HG03064 (cell line): ENCODE data around the gene FAHD1.

ENCODE experiments used
- ATAC-seq: cut with Tn5 transposase; IDR thresholded peaks from one replicate; pipeline ENCODE4 v1.9.1; 2021; ENCODE audit warnings: low read depth; ENCODE audit not compliant: unreplicated experiment

Gene FAHD1

DNA sequence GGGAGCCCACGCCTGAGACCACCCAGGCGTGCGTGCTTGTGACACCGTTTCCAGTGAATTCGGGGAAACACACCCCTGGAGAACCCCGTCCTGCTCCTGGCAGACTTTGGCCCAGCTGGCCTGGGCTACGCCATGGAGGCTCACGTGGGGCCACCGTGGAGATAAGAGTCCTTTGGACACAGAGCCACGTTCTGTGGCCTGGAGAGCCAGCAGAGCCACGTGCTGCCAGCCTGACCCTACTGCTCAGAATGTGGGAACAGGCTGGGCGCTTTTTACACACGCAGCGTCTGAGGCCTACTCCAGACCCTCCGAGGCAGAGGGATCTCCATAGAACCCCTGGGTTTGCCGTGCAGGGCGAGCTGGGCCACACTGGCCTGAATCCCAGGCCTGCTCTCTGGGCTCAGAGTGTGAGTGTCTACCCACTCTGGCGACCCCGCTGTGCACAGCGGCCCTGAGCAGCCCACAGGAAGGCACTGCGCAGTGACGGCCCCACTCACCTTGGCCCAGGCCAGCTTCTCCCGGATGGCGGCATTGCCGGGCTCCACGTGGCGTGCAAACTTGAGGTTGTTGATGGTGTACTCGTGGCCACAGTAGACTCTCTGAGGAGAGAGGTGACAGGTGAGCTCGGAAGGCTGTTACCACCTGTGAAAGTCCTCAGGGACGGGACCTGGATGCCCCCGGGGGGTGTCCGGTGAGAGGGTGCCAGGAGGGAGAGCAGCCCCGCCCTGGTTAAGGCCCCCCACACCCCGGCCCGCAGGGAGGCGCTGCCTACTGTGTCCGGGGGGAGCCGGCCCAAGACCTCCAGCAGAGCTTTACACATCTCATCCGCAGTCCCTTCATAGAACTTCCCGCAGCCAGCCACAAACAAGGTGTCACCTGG lies 10.4 kb upstream of the FAHD1 start:
- no peak for ATAC-seq

DNA sequence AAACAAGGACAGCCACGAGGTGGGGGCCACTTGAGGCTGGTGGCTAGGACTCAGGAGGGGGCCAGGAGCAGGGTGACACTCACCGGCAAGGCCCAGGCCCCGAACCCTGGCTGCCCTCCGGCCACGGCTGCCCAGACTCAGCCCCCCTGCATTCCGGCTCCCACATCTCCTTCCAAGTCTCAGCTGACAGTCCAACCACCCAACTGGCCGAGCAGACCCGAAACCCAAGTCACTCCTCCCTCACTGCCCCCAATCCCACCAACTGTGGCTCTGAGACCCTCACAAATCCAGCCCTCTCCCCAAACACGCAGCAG lies 9.8 kb upstream of the FAHD1 start:
- ATAC-seq = no peak

DNA sequence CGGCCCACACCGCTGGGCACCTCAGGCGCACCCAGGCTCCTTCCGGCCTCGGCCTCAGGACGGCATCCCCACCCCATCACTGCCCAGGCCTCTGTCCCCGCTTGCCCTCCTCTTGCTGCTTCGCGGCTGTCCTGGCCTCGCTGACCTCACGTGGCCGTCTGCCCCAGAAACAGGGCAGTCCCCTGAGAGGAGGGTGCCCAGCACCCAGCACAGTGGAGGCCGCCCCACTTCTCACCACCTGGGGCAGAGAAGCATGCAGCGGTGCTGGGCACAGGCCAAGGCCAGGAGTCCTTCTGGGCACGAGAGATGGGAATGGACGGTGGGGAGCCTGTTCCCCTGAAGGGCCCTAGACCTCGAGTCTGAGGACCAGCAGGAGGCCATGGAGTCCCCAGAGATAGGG lies 9.3 kb upstream of the FAHD1 start:
- no peak for ATAC-seq

DNA sequence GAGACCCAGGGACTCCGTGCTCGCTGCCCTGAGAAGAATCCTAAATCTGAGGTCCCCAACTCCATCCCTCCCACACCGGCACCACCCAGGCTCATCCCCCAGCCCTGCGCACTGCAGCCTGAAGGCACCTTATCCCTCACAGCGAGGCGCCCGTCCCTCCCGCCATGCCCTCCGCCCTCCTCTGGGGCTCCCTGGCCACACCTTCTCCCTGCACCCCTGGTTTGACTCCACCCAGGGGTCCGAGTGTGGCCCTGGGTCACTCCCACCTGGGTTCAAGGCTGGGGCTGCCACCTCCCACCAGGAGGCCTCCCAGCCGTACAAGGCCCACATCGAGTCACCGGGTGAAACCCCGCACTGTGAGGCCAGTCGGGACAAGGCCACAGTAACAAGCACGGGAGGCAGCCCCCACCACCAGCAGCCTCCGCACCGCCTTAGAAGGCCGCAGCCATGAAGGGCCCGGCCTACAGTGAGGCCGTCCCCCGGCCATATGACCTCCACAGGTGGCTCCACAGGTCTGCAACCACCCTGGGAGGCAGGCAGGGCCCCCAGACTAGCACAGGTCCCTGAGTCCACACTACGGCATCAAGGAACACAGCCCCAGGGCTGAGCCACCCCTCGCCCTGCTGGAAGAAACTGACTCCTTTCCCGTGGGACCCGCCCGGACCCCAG lies 8.7 kb upstream of the FAHD1 start:
- ATAC-seq = no peak

DNA sequence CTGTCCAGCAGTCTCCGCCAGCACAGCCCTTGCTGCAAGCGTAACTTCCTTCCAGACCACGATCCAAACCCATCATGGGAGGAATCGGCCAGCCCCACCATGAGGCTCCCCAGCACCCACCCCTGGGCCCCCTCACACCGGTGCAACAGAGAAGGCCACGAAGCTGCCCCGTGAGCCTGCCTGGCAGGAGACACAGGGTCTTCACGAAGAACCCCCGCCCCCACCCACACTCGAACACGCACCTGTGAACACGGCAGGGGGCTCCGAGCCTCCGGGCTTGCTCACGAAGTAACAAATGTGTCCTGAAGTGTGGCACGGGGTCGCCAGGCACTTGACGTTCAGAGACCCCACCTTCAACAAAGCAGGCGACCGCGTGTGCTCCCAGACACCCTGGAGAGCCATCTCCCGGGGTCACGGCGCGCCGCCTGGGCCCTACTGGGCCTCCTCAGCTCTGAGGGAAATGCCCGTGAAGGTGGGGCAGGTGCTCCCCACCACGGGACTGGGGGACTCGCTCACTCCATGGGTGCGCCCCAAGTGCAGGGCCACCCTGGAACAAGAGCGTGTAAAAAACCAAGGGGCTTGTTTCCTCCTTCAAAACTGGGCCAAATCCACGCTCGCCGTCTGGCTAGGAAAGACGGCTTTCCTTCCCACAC lies 8.0 kb upstream of the FAHD1 start:
- ATAC-seq = no peak

DNA sequence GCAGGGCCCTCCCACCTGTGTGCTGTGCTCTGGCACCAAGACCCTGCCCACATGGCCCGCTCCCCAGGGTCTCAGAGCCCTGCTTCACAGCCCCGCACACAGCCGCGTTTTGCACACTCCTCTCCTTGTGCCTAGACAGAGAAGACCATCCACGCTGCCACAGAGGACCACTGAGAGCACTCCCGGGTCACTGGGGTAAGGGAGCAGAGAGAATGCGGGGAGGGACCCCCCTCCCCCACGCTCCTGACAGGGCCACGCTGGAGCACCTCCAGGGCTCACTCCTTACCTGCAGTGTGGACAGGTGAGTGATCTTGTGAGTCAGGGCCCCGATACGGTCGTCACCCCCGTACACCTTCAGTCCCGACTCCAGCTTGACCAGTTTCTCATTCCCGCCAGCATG lies 7.4 kb upstream of the FAHD1 start:
- ATAC-seq = no peak

DNA sequence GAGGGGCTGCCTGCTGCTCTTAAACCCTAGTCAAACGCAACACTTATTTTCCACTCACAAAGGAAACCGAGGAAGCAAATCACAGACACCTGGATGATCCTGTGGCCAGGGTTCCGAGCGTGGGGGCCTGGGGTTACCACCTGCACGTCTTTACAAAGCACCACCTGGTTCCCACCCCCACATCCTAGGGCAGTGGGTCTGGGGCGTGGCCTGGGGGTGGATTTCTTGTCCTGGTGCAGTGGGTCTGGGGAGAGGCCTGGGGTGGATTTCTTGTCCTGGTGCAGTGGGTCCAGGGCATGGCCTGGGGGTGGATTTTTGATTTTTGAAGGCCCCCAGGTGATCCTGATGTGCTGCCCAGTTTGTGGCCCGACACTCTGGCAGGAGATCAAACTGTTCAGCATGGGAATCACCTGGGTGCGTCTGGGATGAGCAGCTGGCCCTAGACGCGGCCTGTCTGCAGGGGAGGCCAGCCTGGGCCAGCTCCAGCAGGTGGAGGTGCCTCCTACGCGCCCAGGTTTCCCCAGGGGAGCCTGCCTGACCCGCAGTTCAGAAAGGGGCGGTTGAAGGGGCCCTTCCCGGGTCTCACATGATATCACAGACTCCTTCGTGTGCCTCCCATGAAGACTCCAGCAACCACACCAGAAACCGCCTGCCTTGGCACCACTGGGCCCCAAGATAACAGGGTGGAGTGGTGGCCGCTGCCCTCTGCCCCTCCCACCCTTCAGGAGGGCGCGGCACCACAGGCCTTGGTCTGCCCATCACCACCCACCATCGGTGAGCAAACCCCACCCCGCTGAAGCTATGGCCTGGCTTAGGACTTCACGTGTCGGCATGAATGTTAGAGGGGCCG lies 6.7 kb upstream of the FAHD1 start:
- no peak for ATAC-seq

DNA sequence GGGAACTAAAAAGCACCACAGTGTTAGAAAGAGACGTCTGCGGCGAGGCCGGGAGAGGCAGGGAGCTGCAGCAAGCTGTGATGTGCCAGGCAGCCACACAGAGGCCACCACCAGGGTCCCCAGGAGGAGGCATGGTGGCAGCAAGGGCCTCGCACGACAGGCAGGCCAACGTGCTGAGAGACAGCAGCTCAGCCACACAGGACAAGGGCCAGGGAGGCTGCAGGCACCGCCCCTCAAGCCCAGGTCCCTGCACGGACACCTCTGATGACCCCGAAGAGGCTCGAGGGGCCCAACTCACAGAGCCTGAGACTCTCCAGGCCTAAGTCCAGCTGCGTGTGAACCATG lies 6.1 kb upstream of the FAHD1 start:
- no peak for ATAC-seq

DNA sequence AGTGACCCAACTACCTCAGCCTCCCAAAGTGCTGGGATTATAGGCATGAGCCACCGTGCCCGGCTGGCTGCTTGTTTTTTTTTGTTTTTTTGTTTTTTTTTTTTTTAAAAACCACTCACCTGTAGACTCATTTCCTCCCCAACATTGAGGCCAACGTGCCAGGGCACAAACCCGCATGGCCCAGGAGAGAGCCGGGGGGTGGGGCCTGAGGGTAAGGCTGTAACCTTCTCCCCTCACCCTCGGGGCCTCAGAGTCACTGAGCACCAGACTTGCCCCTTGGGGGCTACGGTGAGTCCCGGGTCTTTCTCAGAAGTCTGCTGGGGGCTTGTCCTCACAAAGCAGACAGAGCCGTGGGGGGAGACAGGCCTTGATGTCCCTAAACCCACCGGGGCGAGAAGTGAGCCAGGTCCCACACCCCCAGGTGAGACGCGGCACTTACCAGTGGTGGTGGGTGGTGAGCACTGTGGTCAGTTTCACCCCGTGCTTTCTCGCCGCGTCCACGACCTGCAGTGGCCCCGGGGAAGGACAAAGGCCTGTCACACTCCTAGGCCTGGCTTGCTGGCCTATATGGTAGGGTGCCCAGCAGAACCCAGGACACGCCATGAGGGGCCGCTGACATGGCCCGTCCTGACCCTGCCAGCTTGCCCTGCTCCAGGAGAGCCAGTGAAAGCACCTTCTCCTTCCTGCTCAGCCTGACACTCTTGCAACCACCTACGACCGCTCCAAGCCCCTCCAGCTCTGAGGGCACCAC lies 5.0 kb upstream of the FAHD1 start:
- no peak for ATAC-seq

DNA sequence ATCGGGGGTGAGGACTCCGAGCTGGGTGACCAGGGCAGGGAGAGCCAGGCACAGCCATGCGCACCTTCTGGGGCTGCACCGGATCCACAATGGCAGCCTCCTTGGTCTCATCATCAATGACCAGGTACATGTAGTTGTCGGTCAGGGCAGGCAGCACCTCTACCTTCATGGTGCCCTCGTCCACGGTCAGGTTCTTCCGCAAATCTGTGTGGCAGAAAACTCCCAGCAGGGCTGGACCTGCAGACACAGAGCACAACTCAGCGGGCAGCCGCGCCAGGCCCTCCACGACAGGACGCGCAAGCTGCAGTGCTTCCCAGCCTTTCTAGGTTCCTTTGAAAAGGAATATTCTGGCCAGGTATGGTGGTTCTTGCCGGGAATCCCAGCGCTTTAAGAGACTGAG lies 4.2 kb upstream of the FAHD1 start:
- no peak for ATAC-seq

DNA sequence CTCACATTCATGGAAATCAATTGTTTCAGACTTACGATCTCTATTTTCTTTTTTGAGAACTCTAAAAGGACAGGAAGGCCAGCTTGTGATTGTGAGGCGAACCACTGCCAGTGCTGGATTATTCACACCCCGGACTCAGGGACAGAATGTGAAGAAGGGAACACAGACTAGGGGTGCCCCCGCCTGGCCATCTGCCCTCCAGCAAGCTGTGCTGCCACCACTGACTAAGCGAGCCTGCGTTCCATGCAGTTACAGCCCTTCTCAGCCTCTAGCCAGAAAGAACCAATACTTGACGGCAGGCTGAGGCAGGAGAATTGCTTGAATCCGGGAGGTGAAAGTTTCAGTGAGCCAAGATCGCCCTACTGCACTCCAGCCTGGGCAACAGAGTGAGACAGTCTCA lies 3.2 kb upstream of the FAHD1 start:
- no peak for ATAC-seq

DNA sequence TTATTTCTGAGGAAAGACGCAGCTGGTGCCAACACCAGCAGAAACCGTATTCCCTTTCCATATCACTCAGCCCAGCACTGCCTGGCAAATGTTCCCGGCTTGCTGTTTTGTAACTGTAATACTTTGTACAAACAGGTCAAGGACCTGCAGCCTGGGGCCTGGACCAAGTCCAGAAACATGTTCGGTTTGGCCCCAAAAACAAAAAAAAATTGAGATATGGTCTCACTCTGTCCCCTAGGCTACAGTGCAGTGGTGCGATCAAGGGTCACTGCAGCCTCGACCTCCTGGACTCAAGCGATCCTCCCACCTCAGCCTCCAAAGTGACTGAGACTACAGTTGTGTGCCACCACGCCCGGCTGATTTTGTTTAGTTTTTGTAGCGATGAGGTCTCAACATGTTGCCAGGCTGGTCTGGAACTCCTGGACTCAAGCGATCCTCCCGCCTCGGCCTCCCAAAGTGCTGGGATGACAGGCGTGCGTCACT lies 1.6 kb upstream of the FAHD1 start:
- ATAC-seq = no peak

DNA sequence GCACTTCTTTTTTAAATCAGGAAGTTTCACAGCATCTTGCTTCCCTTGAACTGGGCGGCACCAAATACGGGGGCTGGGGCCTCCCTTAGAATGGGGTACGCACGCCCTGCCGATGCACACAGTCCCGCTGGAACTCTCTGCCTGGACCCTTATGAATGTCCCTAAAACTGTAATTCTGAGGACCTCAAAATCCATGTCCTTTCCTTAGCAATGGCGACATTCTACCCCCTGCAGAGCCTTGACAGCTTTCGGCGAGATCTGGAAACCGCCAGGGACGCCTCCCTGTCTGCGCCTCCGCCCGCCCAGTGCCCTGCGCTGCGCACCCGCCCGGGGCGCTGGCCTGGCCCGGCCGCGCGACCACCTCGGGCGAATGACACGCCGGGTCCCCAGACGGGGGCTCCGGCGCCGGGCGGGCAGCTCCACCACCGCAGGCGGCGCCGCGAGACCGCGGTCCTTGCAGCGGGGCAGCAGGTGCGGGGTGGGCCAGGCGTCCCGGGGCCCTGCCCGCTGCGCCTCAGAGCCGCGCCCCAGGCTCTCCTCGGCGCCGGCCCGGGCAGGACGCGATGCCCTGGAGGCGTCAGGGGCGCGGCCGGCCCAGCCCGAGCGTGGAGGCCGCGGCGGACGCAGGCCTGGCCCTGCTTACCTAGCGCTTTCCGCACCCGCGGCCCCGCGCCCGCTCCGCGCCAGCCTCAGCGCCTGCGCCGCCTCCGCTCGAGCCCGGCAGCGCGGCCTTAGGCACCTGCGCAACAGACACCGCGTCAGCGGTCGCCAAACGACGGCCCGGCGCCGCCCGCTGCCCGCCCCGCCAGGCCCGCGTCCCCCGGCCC lies 929 bp upstream of the FAHD1 start:
- peak; percentile 43 for ATAC-seq

DNA sequence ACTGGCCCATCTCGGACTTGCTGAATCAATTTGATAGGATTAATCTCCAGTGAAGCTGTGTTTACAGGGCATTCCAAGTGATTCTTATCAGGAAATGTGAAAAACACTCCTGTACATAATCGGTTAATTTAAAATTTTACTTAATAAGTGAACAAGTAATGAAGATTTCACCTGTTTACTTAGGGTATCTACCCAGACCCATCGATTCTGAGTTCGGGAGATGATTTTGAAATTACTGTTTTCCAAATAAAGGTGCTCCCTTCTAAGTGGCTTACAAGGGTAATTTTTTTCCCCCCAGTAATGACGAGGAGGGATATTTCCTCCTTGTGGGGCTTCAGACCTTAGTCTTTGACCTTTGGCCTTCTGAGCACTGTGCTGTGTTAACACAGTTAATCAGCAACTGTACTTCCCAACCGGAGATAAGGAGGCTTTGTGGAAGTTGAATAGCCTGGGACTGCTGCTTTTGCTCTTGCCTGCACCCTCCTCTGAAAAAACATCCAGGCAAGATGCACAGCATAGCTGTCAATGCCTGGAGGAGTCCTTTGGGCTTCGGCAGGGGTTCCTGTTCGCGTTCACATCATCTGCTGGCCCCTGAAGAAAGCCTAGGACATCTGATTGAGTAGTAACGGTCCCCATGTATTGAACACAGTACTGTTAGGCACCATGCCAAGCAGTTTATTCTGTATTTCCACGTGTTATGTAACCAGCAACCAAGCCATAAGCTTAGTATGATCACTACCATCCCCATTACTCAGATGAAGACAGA lies 1.8 kb downstream of the FAHD1 start:
- no peak for ATAC-seq

DNA sequence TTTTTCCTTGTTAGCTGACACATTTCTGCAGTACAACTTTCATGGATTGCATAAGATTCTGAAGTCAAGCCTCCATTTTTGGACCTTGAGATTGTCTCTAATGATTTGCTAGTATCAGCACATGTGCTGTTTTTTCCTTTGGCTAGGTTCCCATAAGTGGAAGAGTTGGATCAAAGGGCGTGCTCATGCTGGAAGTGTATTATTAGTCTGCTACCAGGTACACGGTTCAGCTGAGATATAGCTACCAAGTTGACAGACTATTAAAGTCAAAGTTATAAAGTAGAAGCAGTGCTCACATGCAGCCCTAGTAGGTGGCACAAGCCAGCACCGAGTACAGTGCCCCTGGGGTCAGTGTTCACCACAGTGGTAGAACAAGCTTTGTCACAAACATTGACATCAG lies 3.2 kb downstream of the FAHD1 start:
- no peak for ATAC-seq

DNA sequence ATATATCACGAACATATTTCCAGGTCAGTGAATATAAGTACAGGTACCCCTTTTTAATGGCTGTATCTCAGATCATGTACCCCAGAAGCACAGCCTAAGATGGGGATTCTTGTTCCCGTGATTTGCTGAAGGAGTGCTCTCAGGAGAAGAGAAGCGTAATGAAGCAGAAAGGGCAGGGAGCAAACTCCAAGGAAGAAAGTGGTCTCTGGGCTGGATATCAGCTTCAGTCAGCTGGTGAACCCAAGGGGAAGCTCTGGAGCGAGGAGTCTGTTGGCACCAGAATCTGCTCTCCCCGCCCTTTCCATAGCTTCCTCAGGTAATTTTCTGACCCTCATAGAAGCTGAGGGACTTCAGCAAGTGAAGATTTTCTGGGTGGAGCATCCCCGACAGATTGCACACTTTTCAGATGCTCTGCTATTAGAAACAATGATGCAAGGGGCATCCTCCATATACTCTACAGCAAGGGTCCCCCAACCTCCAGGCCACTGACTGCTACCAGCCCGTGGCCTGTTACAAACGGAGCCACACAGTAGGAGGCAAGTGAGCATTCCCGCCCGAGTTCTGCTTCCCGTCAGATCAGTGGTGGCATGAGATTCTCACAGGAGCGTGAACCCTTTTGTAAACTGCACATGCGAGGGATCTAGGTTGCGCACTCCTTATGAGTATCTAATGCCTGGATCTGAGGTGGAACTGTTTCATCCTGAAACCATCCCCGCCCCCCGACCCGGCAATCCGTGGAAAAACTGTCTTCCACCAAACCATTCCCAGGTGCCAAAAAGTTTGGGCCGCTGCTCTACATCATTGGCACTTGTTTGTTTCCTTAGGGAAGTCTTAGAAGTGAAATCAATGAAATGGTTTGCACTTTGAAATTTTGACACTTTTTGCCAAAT lies 4.4 kb downstream of the FAHD1 start:
- no peak for ATAC-seq

DNA sequence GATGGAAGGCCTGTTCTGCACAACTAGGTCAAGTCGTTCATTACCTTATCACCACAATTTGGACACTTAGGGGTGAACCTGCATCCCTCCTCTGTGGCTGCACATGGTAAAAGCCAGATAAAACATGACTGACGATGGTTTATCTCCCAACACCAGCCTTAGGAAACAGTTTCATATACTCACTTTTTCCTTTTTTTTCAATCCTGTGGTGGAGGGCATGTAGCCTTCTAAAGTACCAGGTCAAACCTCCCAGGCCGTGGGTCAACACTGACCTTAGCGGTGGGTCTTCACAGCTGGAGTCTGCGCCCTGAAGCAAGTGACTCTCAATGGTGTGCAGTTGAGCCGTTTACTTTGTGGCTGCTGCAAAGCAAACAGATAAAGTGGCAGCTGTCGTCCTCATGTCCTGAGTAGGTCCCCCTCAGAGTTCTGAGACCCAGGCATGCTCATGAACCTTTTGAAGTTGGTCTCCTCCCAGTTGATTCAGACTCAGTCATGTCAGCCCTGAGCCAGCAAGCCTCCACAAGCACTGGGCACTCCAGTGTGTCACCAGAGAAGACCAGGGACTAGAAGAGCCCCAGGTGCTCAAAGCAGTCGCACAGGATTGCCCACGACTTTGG lies 5.9 kb downstream of the FAHD1 start:
- no peak for ATAC-seq
